IgD-negative memory B cell (primary cell): Measurements from ENCODE around the gene SBDS. TPM values are rescaled to one million over a fixed set of nuclear protein-coding genes. Genes with fewer than 3 reads are reported as not detected.

Source experiments
- polyA plus RNA-seq: library from polyadenylated mRNA; unstranded; fragments of 300-500 nt; fragmentation: Illumina TruSeq; gene quantifications from one replicate; pipeline ENCODE4 v1.2.3, GENCODE V29; 2021

Gene SBDS
- polyA plus RNA-seq, 1 donor from 2014 or later = 66.2 TPM

Other genes with a start within 250 kb of the SBDS start
- 121 TPM for gene TMEM248, start 74.4 kb downstream of the SBDS start, polyA plus RNA-seq
- 21.2 TPM for gene TYW1, start 1.2 kb upstream of the SBDS start, polyA plus RNA-seq